Smooth muscle cell (in vitro differentiated cells): ENCODE data around the gene DIDO1. TPM values are rescaled to one million over a fixed set of nuclear protein-coding genes. Genes with fewer than 3 reads are reported as not detected.

Experiments used
- DNase-seq: peaks from one replicate; lab custom pipeline; 2025; ENCODE audit not compliant: unreplicated experiment; lab: John Stamatoyannopoulos, UW
- H2AFZ ChIP-seq: fragments of 200-600 bp; sonication (generic); 2 replicates; pipeline ENCODE4 v1.6.0; 2016; ENCODE audit warnings: antibody characterized with exemption, low read depth, mild to moderate bottlenecking
- H3F3A ChIP-seq: fragments of 200-600 bp; sonication (generic); 2 replicates; pipeline ENCODE4 v1.6.0; 2017; ENCODE audit warnings: antibody characterized with exemption, low read depth
- H3K27ac ChIP-seq: fragments of 200-600 bp; sonication (generic); 2 replicates; pipeline ENCODE4 v1.5.1; 2016; ENCODE audit warnings: low read depth, mild to moderate bottlenecking
- H3K27me3 ChIP-seq: fragments of 200-600 bp; sonication (generic); 2 replicates; pipeline ENCODE4 v1.6.1; 2016; ENCODE audit warnings: low read depth, mild to moderate bottlenecking
- H3K36me3 ChIP-seq: fragments of 200-600 bp; sonication (generic); 2 replicates; pipeline ENCODE4 v1.5.1; 2016; ENCODE audit warnings: low read depth
- H3K4me1 ChIP-seq: fragments of 200-600 bp; sonication (generic); 2 replicates; pipeline ENCODE4 v1.5.1; 2016; ENCODE audit warnings: low read depth
- H3K4me2 ChIP-seq: fragments of 200-600 bp; sonication (generic); 2 replicates; pipeline ENCODE4 v1.6.0; 2016; ENCODE audit warnings: mild to moderate bottlenecking
- H3K4me3 ChIP-seq: fragments of 200-600 bp; sonication (generic); 2 replicates; pipeline ENCODE4 v1.5.1; 2016; ENCODE audit warnings: mild to moderate bottlenecking
- H3K79me2 ChIP-seq: fragments of 200-600 bp; sonication (generic); 2 replicates; pipeline ENCODE4 v1.6.0; 2016; ENCODE audit warnings: low read depth, mild to moderate bottlenecking
- H3K9ac ChIP-seq: fragments of 200-600 bp; sonication (generic); 2 replicates; pipeline ENCODE4 v1.6.0; 2016; ENCODE audit warnings: low read depth
- H3K9me3 ChIP-seq: fragments of 200-600 bp; sonication (generic); replicated peaks from 2 replicates; pipeline ENCODE4 v1.5.1; 2016; ENCODE audit warnings: low read depth
- H4K20me1 ChIP-seq: fragments of 200-600 bp; sonication (generic); 2 replicates; pipeline ENCODE4 v1.6.0; 2016; ENCODE audit warnings: low read depth
- CTCF ChIP-seq: fragments of 200-600 bp; sonication (generic); IDR thresholded peaks from 2 replicates; pipeline ENCODE4 v1.5.1; 2017; ENCODE audit warnings: borderline replicate concordance, mild to moderate bottlenecking, antibody characterized with exemption; ENCODE audit not compliant: insufficient read depth, poor library complexity, severe bottlenecking
- WGBS: methylation state at CpG from one replicate; pipeline ENCODE4 v1.1.7; 2016; ENCODE audit warnings: low lambda C conversion rate; 5-methylcytosine and 5-hydroxymethylcytosine counted together
- polyA plus RNA-seq: library from polyadenylated mRNA; unstranded; fragments of >200 nt; fragmentation: Nextera tagmentation; extraction: Ambion mirVana; gene quantifications from 2 replicates; pipeline ENCODE4 v1.2.1, GENCODE V29; 2016
- total RNA-seq: library from RNA; depleted of rRNA; stranded (reverse); fragments of >200 nt; gene quantifications from 2 replicates; pipeline ENCODE4 v1.2.3, GENCODE V29; 2014

Gene DIDO1
- total and polyA plus RNA-seq, 2 experiments from 2014 or later = 16.0 to 25.8 TPM

GRCh38 chr20:62928246-62928939 is 2.1 kb upstream of the DIDO1 start:
- H3K27ac ChIP-seq = peak overlapping the region; percentile 80
- TF ChIP-seq CTCF = no peak
- H3K4me2 ChIP-seq = peak overlapping the region; percentile 89
- H4K20me1 ChIP-seq = peaks cover 80% of the 10 kb centered on the region
- H3K4me3 ChIP-seq = peak overlapping the region; percentile 61
- no peak for DNase-seq
- H2AFZ ChIP-seq = no peak overlapping the region
- 41% methylated on average over 14 of the region's 14 CpGs for WGBS
- no peaks in the 10 kb centered on the region for H3K9me3 ChIP-seq
- H3K27me3 ChIP-seq = no peaks in the 10 kb centered on the region
- H3K4me1 ChIP-seq = peaks cover 34% of the 10 kb centered on the region
- H3K79me2 ChIP-seq = peaks cover 94% of the 10 kb centered on the region
- H3K36me3 ChIP-seq = no peaks in the 10 kb centered on the region
- H3F3A ChIP-seq = peaks cover 28% of the 10 kb centered on the region
- peak overlapping the region; percentile 63 for H3K9ac ChIP-seq

- DNase-seq = no peak
- peaks cover 80% of the 10 kb centered on the region for H4K20me1 ChIP-seq
- no peak overlapping the region for H2AFZ ChIP-seq
- peak overlapping the region; percentile 87 for H3K9ac ChIP-seq
- peaks cover 35% of the 10 kb centered on the region for H3K4me1 ChIP-seq
- TF ChIP-seq CTCF = no peak
- no peaks in the 10 kb centered on the region for H3K36me3 ChIP-seq
- WGBS = 67% methylated on average over 9 of the region's 12 CpGs
- peak overlapping the region; percentile 83 for H3K27ac ChIP-seq
- peak overlapping the region; percentile 89 for H3K4me2 ChIP-seq
- H3F3A ChIP-seq = peaks cover 28% of the 10 kb centered on the region
- peaks cover 94% of the 10 kb centered on the region for H3K79me2 ChIP-seq
- no peaks in the 10 kb centered on the region for H3K27me3 ChIP-seq
- H3K9me3 ChIP-seq = no peaks in the 10 kb centered on the region
- H3K4me3 ChIP-seq = peak overlapping the region; percentile 88
These were observed 912 bp upstream of the DIDO1 start for GRCh38 chr20:62927128-62927705.

GRCh38 chr20:62925420-62926228 is 681 bp downstream of the DIDO1 start:
- Histone ChIP-seq H3K4me2 (peak overlapping the region; percentile 89), H3F3A (peaks cover 18% of the 10 kb centered on the region), H3K4me1 (peaks cover 35% of the 10 kb centered on the region), H4K20me1 (peaks cover 80% of the 10 kb centered on the region), H3K4me3 (peak overlapping the region; percentile 88), H3K27ac (peak overlapping the region; percentile 83), H3K9ac (peak overlapping the region; percentile 87), H3K79me2 (peaks cover 94% of the 10 kb centered on the region), H3K9me3 (no peaks in the 10 kb centered on the region), H2AFZ (no peak overlapping the region), H3K36me3 (no peaks in the 10 kb centered on the region), H3K27me3 (no peaks in the 10 kb centered on the region)
- no peak for TF ChIP-seq CTCF
- DNase-seq = no peak
- WGBS = under 1% methylated on average over 48 of the region's 63 CpGs
